GM12875 (cell line): Measurements from ENCODE around the gene VWA3A.
"Not testable (repeated sequence)": the region's sequence is repeated elsewhere in the genome, so short reads cannot be mapped to it uniquely, and the experiment has no call there.

ENCODE experiments used
- H3K4me3 ChIP-seq: one replicate; pipeline ENCODE4 v1.5.1; 2011; ENCODE audit warnings: low read depth, low read length, control low read depth
- CTCF ChIP-seq: IDR thresholded peaks from 2 replicates; pipeline ENCODE4 v1.5.1; 2011; ENCODE audit warnings: low read depth, mild to moderate bottlenecking, control low read depth, inconsistent platforms, low read length, moderate library complexity, borderline replicate concordance; ENCODE audit not compliant: insufficient read depth

The VWA3A gene

GRCh38 chr16:22123759-22124490, 31.6 kb downstream of the VWA3A start:
- TF ChIP-seq CTCF, result no peak
- H3K4me3 ChIP-seq, result no peak overlapping the region

GRCh38 chr16:22124583-22125284, 32.4 kb downstream of the VWA3A start:
- H3K4me3 ChIP-seq, result no peak overlapping the region
- TF ChIP-seq CTCF, result no peak

- no peak overlapping the region for H3K4me3 ChIP-seq
- TF ChIP-seq CTCF, result no peak
These were observed 33.8 kb downstream of the VWA3A start for GRCh38 chr16:22126037-22126558.

GRCh38 chr16:22128537-22128936, 36.2 kb downstream of the VWA3A start:
- not testable (repeated sequence) for H3K4me3 ChIP-seq

- TF ChIP-seq CTCF, result no peak
- no peak overlapping the region for H3K4me3 ChIP-seq
These were observed 38.2 kb downstream of the VWA3A start for GRCh38 chr16:22130528-22130927.

- H3K4me3 ChIP-seq, result no peak overlapping the region
- no peak for TF ChIP-seq CTCF
These were observed 40.5 kb downstream of the VWA3A start for GRCh38 chr16:22132801-22133200.

GRCh38 chr16:22138482-22138881, 46.1 kb downstream of the VWA3A start:
- H3K4me3 ChIP-seq, result no peak overlapping the region
- TF ChIP-seq CTCF, result no peak
